A673 (cell line): Measurements from ENCODE around the gene GOLM1. TPM values are rescaled to one million over a fixed set of nuclear protein-coding genes. Genes with fewer than 3 reads are reported as not detected.

ENCODE experiments used
- BruUV-seq: library from RNA; stranded (reverse); fragments of 400-500 nt; replicated peaks from 2 replicates; lab custom pipeline; 2021; lab: Mats Ljungman, UMichigan
- CTCF ChIA-PET: fragments of 300-600 bp; sonication (Branson Sonifier 250); formaldehyde crosslinking; loops from one replicate; lab custom pipeline; 2022; ENCODE audit warnings: antibody characterized with exemption; lab: Charles Lee
- POLR2A ChIA-PET: fragments of 300-600 bp; sonication (Branson Sonifier 250); formaldehyde crosslinking; loops from one replicate; lab custom pipeline; 2022; ENCODE audit warnings: antibody characterized with exemption; ENCODE audit not compliant: low non-redundant PET; lab: Charles Lee
- DNase-seq: peaks from one replicate; pipeline ENCODE4 v3.0.0-alpha.2; 2015; ENCODE audit warnings: low spot score
- H3K27ac ChIP-seq: fragments of 200-600 bp; sonication (generic); 2 replicates; pipeline ENCODE4 v1.5.1; 2016; ENCODE audit warnings: mixed run types, low read depth, mild to moderate bottlenecking, mixed read lengths, antibody characterized with exemption, low read length; ENCODE audit not compliant: poor library complexity, severe bottlenecking
- H3K27me3 ChIP-seq: fragments of 200-600 bp; sonication (generic); replicated peaks from 2 replicates; pipeline ENCODE4 v1.6.1; 2017; ENCODE audit warnings: mixed run types, low read depth, mild to moderate bottlenecking, mixed read lengths, antibody characterized with exemption, low read length; ENCODE audit not compliant: insufficient read depth, poor library complexity
- H3K36me3 ChIP-seq: fragments of 200-600 bp; sonication (generic); 2 replicates; pipeline ENCODE4 v1.6.1; 2016; ENCODE audit warnings: mixed run types, mild to moderate bottlenecking, mixed read lengths, antibody characterized with exemption, low read length; ENCODE audit not compliant: insufficient read depth, poor library complexity, severe bottlenecking
- H3K4me1 ChIP-seq: fragments of 200-600 bp; sonication (generic); 2 replicates; pipeline ENCODE4 v1.6.1; 2017; ENCODE audit warnings: mixed run types, mild to moderate bottlenecking, mixed read lengths, antibody characterized with exemption, low read length; ENCODE audit not compliant: insufficient read depth, poor library complexity, severe bottlenecking
- H3K4me3 ChIP-seq: fragments of 200-600 bp; sonication (generic); 2 replicates; pipeline ENCODE4 v1.5.1; 2016; ENCODE audit warnings: low read depth, mixed run types, mild to moderate bottlenecking, mixed read lengths, low read length; ENCODE audit not compliant: poor library complexity, severe bottlenecking
- H3K9me3 ChIP-seq: fragments of 200-600 bp; sonication (generic); 2 replicates; pipeline ENCODE4 v1.6.1; 2016; ENCODE audit warnings: mixed run types, low read depth, mild to moderate bottlenecking, mixed read lengths, antibody characterized with exemption, low read length; ENCODE audit not compliant: poor library complexity, severe bottlenecking
- EZH2 ChIP-seq: fragments of 200-600 bp; sonication (generic); IDR thresholded peaks from 2 replicates; pipeline ENCODE4 v1.6.1; 2017; ENCODE audit warnings: borderline replicate concordance, low read depth, mild to moderate bottlenecking, mixed read lengths, antibody characterized with exemption, low read length; ENCODE audit not compliant: poor library complexity, severe bottlenecking
- intact Hi-C: fragments of 100-400 bp; cut with micrococcal nuclease; formaldehyde crosslinking; loops from one replicate; pipeline ENCODE4 v1.10.0; 2022; ENCODE audit not compliant: unreplicated experiment
- total RNA-seq: library from RNA; stranded (reverse); gene quantifications from 2 replicates; pipeline ENCODE4 v1.2.3, GENCODE V29; 2021
- TF ChIP-seq, protein P1 (sequence below): fragments of 300-800, 200-600 bp; sonication (generic); conservative IDR thresholded peaks from 2 replicates; pipeline ENCODE4 v1.5.1; 2017; ENCODE audit warnings: low read depth, mild to moderate bottlenecking, antibody characterized with exemption, low read length, moderate library complexity, mixed read lengths

Gene GOLM1
- total RNA-seq, 1 experiment from 2014 or later = 86.1 TPM

DNA sequence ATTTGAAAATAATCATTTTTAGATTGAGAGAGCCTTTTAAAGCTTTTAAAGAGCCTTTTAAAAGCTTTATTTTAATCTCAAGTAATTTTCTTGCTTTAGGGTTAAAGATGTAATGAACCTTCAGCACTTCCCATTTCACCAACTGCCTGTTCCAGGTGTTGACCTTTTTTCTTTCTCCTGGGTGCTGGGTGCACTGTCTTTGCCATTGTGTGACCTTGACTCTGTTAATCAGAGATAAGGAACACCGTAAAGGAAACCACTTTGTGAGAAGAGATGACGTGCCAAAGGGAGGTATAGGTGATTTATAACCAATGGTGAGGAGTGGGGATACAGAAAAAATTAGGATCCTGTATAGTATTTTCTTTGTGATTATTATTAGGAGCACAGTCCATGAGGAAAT is 90.2 kb downstream of the GOLM1 start:
- POLR2A ChIA-PET = no interaction called here
- CTCF ChIA-PET = no interaction called here
- TF ChIP-seq, protein P1, sequence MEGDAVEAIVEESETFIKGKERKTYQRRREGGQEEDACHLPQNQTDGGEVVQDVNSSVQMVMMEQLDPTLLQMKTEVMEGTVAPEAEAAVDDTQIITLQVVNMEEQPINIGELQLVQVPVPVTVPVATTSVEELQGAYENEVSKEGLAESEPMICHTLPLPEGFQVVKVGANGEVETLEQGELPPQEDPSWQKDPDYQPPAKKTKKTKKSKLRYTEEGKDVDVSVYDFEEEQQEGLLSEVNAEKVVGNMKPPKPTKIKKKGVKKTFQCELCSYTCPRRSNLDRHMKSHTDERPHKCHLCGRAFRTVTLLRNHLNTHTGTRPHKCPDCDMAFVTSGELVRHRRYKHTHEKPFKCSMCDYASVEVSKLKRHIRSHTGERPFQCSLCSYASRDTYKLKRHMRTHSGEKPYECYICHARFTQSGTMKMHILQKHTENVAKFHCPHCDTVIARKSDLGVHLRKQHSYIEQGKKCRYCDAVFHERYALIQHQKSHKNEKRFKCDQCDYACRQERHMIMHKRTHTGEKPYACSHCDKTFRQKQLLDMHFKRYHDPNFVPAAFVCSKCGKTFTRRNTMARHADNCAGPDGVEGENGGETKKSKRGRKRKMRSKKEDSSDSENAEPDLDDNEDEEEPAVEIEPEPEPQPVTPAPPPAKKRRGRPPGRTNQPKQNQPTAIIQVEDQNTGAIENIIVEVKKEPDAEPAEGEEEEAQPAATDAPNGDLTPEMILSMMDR = no peak
- no peak for TF ChIP-seq EZH2
- BruUV-seq = no TSS peak
- intact Hi-C loops = no loop called here
- H3K4me3 ChIP-seq = no peak overlapping the region
- H3K4me1 ChIP-seq = no peaks in the 10 kb centered on the region
- DNase-seq = no peak
- peaks cover 14% of the 10 kb centered on the region for H3K9me3 ChIP-seq
- H3K27me3 ChIP-seq = no peaks in the 10 kb centered on the region
- peaks cover 32% of the 10 kb centered on the region for H3K36me3 ChIP-seq
- no peak overlapping the region for H3K27ac ChIP-seq

DNA sequence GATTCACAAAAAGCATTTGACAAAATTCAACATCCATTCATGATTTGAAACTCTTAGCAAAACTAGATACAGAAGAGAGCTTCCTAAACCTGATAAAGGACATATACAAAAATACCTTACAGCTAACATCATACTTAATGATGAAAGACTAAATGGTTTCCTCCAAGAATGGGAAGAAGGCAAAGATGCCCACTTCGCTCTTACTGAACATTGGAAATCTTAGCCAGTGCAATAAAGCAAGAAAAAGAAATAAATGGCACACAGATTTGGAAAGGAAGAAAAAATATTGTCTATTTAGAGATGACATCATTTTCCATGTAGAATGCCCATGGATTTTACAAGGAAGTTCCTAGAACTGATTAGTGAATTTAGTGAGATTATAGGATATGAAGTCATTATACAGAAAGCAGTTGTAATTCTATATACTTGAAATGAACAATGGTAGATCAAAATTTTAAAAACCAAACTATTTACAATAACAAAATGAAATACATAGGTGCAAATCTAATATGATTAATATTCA is 94.0 kb downstream of the GOLM1 start:
- peaks cover 40% of the 10 kb centered on the region for H3K36me3 ChIP-seq
- ChIA-PET POLR2A (no interaction called here), CTCF (no interaction called here)

DNA sequence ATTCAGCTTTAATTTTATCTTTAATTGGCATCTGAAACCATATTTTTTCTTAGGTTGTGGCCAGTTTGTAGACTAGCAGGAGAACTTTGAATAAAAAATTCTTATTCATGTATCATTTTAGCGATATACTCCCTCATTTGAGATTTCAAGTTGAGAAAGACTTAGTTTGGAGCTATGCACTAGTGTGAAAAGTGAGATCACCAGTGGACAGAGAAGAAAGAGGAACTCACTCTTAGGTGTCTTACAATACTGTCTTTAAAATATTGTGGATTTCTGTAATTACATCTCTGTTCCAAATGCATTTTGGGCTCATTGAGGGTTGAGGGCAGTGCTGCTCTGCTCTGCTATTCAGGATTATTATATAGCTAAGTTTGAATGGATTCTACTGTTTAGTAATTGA is 103.8 kb downstream of the GOLM1 start:
- Histone ChIP-seq H3K27me3 (no peaks in the 10 kb centered on the region), H3K9me3 (no peaks in the 10 kb centered on the region), H3K4me1 (no peaks in the 10 kb centered on the region), H3K36me3 (peaks cover 4% of the 10 kb centered on the region), H3K4me3 (no peak overlapping the region), H3K27ac (no peak overlapping the region)
- ChIA-PET CTCF (interaction anchor here (0.5 kb wide), 1 partner anchor 89 kb away, joined by 4 read pairs; no protein-coding TSS in a partner anchor), POLR2A (no interaction called here)
- BruUV-seq = no TSS peak
- DNase-seq = no peak
- intact Hi-C loops = no loop called here
- TF ChIP-seq, protein P1 = no peak

More for the DNA sequence above, 94.0 kb downstream of the GOLM1 start:
- no TSS peak for BruUV-seq
- no peak for TF ChIP-seq EZH2
- TF ChIP-seq, protein P1 = no peak
- Histone ChIP-seq H3K4me3 (no peak overlapping the region), H3K27ac (no peak overlapping the region), H3K9me3 (peaks cover 14% of the 10 kb centered on the region), H3K4me1 (no peaks in the 10 kb centered on the region), H3K27me3 (no peaks in the 10 kb centered on the region)
- intact Hi-C loops = no loop called here
- no peak for DNase-seq
